Posterior cingulate gyrus (tissue), 11 donors: ENCODE results near the gene RBMS3.
A peak's percentile ranks its signal among the peaks of the same experiment; 100 is the strongest.

Experiments used
- DNase-seq, 10 donors: peaks; one replicate each; pipeline versions ENCODE4 v3.0.0 to v3.0.0-alpha.2; 2020 to 2021; ENCODE audit warnings: mixed read lengths in 3 of 10
- intact Hi-C: fragments of 100-400 bp; cut with DNase I; formaldehyde crosslinking; loops from one replicate; pipeline ENCODE4 v1.15.1; 2023

The RBMS3 gene

GRCh38 chr3:29755416-29755815, 474.5 kb downstream of the RBMS3 start:
- intact Hi-C loops, result loop anchor here (10.0 kb wide), 1 partner anchor 471 kb away; the partner anchor contains the start of gene RBMS3

GRCh38 chr3:29757054-29757777, 476.3 kb downstream of the RBMS3 start:
- no peak for DNase-seq

More at GRCh38 chr3:29755416-29755815, 474.5 kb downstream of the RBMS3 start:
- DNase-seq, result no peak

GRCh38 chr3:29758108-29758433, 477.2 kb downstream of the RBMS3 start:
- intact Hi-C loops, result loop anchor here (10.0 kb wide), 1 partner anchor 473 kb away; the partner anchor contains the start of gene RBMS3
- DNase-seq, result no peak

More at GRCh38 chr3:29757054-29757777, 476.3 kb downstream of the RBMS3 start:
- intact Hi-C loops, result loop anchor here (10.0 kb wide), 1 partner anchor 472 kb away; the partner anchor contains the start of gene RBMS3

GRCh38 chr3:29758434-29759322, 477.8 kb downstream of the RBMS3 start:
- DNase-seq, result no peak

GRCh38 chr3:29759411-29760225, 478.7 kb downstream of the RBMS3 start:
- DNase-seq, result no peak
- intact Hi-C loops, result loop anchor here (10.0 kb wide), 1 partner anchor 475 kb away; the partner anchor contains the start of gene RBMS3

More at GRCh38 chr3:29758434-29759322, 477.8 kb downstream of the RBMS3 start:
- intact Hi-C loops, result loop anchor here (10.0 kb wide), 1 partner anchor 474 kb away; the partner anchor contains the start of gene RBMS3

- DNase-seq, result no peak
- intact Hi-C loops, result no loop called here
Observed at GRCh38 chr3:29760226-29760685, 479.4 kb downstream of the RBMS3 start.

GRCh38 chr3:29761517-29761916, 480.6 kb downstream of the RBMS3 start:
- intact Hi-C loops, result no loop called here
- DNase-seq, result no peak

GRCh38 chr3:29763115-29763514, 482.2 kb downstream of the RBMS3 start:
- intact Hi-C loops, result no loop called here
- no peak for DNase-seq

- DNase-seq, result no peak
- intact Hi-C loops, result no loop called here
Observed at GRCh38 chr3:29764041-29764440, 483.2 kb downstream of the RBMS3 start.

GRCh38 chr3:29764603-29765254, 483.9 kb downstream of the RBMS3 start:
- intact Hi-C loops, result no loop called here
- DNase-seq, result no peak

- no peak for DNase-seq
- intact Hi-C loops, result no loop called here
Observed at GRCh38 chr3:29771602-29772001, 490.7 kb downstream of the RBMS3 start.

GRCh38 chr3:29772436-29772835, 491.6 kb downstream of the RBMS3 start:
- intact Hi-C loops, result no loop called here
- DNase-seq, result no peak

GRCh38 chr3:29773481-29773880, 492.6 kb downstream of the RBMS3 start:
- intact Hi-C loops, result no loop called here

GRCh38 chr3:29775340-29775739, 494.5 kb downstream of the RBMS3 start:
- intact Hi-C loops, result no loop called here
- DNase-seq, result no peak

More at GRCh38 chr3:29773481-29773880, 492.6 kb downstream of the RBMS3 start:
- no peak for DNase-seq

- no peak for DNase-seq
- intact Hi-C loops, result no loop called here
Observed at GRCh38 chr3:29777869-29778268, 497.0 kb downstream of the RBMS3 start.

- intact Hi-C loops, result no loop called here
- DNase-seq, result no peak
Observed at GRCh38 chr3:29789686-29790085, 508.8 kb downstream of the RBMS3 start.

GRCh38 chr3:29796808-29797207, 515.9 kb downstream of the RBMS3 start:
- intact Hi-C loops, result no loop called here
- peak in 1 of 10 donors; percentile 32 for DNase-seq

- intact Hi-C loops, result no loop called here
- no peak for DNase-seq
Observed at GRCh38 chr3:29802057-29802456, 521.2 kb downstream of the RBMS3 start.

GRCh38 chr3:29804044-29804443, 523.2 kb downstream of the RBMS3 start:
- intact Hi-C loops, result no loop called here
- no peak for DNase-seq

- no peak for DNase-seq
- intact Hi-C loops, result no loop called here
Observed at GRCh38 chr3:29805757-29806156, 524.9 kb downstream of the RBMS3 start.
